Myocyte (in vitro differentiated cells): Measurements from ENCODE around the gene CACNB4. TPM values are rescaled to one million over a fixed set of nuclear protein-coding genes. Genes with fewer than 3 reads are reported as not detected.
"Not testable (repeated sequence)": the region's sequence is repeated elsewhere in the genome, so short reads cannot be mapped to it uniquely, and the experiment has no call there.

Source experiments
- DNase-seq: peaks from one replicate; pipeline ENCODE4 v3.0.0-alpha.2; 2012; ENCODE audit warnings: low read depth
- total RNA-seq: library from RNA; depleted of rRNA; stranded (reverse); fragments of >200 nt; gene quantifications from 2 replicates; pipeline ENCODE4 v1.2.3, GENCODE V29; 2014

Gene CACNB4
- total RNA-seq, 1 donor from 2014 or later, result 0.91 TPM

DNA sequence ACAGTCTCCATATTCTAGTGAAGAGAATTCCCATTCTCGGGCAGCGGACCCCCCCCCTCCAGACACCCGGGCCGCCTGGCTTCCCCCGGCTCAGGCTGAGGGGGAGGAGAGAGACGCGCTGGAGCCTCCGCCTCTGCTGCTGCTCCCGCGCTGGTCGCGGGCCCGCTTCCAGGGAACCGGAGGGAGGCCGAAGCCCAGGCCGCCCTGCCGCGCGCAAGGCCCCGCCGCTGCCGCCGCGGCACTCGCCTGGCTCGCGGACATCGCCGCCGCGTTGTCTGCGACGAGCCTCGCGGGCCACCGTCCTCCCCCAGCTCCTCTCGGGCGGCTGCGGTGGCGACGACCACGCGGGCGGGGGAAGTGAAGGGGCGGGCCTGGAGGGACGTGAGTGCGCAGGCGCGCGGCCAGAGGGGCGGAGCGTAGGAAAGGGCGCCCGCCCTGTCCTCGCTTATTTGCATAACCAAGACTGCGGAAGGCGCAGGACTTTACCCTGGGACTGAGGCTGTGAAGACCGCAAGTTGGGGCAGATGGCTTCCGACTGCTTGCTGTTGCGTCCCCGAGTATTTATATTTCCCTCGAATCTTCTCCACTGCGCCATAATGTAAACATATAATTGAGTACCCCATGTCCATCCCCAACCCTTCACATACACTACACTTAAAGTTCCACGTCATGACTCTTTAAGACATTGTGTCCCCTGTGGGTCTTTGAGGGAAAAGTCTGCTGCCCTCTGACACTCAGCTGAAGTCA is 270.5 kb downstream of the CACNB4 start, which contains the start of gene ARL5A:
Gene ARL5A (minus strand): TSS at position 279 of the 747 bp plus-strand sequence. CDS start 245 bp downstream, at position 34.
- DNase-seq, result peak; percentile 95

DNA sequence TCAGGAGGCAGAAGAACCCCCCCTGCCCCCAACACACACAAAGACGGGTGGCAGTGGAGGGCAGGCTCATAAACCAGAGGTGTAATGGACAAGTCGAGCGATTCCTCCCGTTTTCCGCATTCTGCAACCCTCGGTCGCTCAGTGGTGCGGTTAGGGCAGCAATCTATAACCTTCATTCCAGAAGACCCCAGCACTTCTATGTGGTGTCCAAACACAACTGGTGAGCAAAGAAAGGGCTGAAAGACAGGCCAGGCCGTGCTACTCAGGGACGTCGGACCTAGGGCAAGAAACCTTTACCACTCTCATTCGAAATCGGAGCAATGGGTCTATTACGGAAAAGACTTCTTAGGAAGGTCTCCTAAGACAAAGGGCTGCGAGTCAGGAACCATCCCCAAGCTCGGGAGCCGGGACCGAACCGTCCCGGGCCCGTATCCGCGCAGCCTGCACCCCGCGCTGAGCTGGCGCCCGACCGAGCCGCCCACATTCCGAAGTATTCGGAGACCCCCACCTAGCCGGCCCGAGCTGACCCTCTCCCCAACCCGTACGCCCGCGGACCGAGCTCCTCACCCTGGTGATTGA is 271.2 kb downstream of the CACNB4 start:
- DNase-seq, result peak; percentile 24

DNA sequence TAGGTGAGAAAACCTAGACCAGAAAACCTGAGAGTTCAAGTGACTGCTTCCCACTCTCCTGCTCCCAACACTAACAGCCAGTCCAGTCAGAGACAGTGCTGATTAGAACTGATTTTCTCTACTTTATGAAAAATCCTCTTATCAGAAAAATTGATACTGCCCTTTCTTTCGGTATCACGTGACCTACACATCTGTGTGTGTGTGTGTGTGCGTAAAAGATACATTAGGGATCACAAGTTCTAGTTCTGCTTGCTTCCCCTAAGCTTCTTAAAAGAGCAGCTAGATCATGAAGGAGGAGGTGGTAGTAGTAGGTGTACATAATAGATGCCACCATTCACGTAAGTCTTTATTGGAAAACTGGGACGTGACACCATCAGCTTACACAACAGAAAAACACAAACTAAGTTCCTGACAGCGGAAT is 272.1 kb downstream of the CACNB4 start:
- DNase-seq, result peak; percentile 5

DNA sequence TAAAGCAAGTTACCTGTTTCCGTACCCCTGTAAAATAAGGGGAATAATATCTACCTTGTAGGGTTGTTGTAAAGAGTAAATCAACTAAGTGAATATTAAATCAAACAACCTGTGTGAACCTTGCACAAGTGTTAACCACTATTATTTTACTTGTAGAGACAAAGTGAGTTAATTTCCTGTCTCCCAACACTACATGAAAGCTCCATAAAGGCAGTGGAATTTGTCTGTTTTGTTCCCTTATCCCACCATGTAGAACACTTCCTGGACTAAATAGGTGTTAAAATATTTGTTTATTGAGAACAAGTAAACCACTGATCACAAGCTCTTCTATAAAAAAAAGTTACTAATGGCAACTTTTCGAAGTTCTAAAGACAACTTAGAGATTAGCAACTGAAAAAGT is 274.0 kb downstream of the CACNB4 start:
- DNase-seq, result no peak

DNA sequence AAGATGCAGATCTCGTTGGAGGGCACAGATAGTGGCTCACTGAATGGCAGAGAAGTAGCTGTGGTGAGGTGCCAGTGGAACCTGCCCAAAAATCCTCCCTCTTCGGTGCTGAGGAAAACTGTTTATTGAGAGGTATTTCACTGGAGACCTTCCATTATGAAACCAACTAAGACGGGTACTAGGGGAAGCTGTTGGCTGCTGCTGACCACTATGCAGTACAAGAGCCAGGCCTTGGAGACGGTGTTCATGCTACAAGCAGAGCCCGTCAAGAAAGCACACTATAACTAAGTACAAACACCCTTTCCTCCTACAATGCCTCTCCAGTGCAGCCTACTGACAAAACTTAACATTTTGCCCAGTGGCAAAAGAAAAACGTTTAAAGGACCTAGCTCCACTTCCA is 275.2 kb downstream of the CACNB4 start:
- no peak for DNase-seq

DNA sequence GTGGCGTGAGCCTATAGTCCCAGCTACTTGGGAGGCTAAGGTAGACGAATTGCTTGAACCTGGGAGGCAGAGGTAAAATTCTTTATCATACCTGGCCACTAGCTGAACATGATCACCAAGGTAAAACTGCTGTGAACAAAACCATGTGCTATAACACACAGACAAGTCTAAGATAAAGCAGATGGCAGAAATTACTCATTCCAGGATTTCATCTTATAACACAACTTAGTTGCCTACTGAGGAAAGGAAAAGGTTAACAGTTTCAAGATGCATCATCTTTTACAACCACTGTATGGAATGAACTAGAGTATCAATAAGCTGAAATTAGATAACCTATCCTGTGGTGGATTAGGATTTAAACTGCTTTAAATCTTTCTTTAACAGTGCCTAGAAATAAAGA is 278.9 kb downstream of the CACNB4 start:
- no peak for DNase-seq

DNA sequence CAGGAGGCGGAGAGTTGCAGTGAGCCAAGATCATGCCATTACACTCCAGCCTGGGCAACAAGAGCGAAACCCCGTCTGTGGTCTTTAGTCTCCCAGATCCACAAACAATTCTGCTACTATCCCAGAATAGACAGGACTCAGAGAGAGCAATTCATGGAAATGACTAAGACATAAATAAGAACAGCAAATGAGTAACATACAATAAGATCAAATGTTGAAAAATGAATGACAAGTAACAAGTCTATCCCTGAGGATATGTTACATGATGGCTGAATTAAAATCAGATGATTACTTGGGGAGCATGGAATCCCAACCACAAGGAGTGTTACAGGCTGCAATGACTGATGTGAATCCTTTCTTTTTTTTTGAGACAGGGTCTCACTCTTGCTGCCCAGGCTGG is 280.9 kb downstream of the CACNB4 start:
- DNase-seq, result peak; percentile 55

DNA sequence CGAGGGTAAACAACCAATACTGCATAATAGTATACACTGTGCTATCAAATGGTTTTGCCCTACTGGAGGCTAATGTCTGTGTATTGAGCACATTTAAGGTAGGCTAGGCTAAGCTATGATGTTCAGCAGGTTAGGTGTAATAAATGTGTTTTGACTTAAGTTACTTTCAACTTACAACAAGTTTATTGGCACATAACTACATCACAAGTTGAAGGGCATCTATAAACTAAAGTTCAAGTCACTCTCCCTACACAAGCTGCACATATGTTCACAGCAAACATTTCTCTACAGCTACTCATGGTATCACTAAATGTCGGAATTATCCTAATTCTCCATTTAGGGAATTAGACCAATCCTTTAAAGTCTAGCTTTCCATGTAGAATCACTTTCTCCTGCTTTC is 282.0 kb downstream of the CACNB4 start:
- no peak for DNase-seq

DNA sequence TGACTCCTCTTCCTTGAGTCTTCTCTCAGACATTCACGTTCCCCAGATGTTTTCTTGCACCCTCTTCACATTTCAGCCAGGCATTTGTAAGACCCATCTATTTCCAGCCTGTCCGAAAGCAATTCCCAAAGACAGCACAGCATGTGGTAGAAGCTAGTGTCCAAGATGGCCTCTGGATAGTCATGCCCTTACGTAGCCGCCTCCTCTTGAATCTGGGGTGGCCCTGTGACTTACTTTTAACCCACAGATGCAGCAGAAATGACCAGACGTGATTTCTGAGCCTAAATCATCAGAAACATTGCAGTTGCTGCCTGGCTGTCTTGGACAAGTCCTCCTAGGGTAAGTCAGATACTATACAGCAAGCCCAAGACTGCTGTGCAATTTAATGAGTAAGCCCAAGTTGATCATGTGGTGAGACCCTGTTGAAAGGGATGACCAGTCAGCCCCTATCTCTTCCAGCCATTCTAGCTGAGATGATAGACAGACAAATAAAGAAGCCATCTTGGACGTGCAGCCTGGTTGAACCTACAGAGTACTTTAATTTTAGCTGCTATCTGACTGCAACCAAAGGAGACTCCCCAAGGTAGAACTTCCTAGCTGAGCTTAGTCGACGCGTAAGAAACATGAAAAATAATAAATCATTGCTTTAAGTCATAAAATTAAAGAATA is 282.9 kb downstream of the CACNB4 start:
- DNase-seq, result no peak

DNA sequence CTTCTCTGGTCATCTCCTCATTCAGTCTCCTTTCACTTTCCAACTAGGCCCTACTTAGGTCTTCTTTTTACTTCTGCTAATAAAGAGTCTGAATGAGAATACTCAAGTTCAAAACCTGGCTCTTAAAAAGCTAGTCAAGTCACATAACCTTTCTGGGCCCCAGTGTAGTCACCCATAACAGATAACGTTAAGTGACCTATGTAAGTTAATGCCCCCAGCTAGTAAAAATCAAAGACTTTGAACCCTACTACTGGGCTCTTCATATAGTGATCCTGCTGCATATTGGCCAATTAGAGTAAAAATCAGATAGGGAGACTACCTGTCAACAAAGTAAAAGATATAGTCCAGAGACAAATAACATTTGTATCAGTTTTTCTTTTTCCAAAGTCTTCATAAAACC is 288.4 kb downstream of the CACNB4 start:
- no peak for DNase-seq

DNA sequence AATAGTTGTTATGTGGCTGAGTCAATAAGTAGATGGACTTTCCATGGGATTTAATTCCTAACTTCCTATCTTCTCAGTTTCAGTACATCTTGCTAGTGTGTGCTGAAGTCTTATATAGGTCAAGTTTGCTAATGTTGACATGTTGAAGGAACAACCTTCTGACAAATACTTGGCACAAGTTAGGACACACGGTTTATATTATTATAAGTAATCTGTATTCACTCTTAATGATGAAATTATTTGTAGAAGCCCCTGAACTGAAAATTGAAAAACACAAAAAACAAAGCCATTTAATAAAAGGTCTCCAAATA is 289.8 kb downstream of the CACNB4 start:
- no peak for DNase-seq

DNA sequence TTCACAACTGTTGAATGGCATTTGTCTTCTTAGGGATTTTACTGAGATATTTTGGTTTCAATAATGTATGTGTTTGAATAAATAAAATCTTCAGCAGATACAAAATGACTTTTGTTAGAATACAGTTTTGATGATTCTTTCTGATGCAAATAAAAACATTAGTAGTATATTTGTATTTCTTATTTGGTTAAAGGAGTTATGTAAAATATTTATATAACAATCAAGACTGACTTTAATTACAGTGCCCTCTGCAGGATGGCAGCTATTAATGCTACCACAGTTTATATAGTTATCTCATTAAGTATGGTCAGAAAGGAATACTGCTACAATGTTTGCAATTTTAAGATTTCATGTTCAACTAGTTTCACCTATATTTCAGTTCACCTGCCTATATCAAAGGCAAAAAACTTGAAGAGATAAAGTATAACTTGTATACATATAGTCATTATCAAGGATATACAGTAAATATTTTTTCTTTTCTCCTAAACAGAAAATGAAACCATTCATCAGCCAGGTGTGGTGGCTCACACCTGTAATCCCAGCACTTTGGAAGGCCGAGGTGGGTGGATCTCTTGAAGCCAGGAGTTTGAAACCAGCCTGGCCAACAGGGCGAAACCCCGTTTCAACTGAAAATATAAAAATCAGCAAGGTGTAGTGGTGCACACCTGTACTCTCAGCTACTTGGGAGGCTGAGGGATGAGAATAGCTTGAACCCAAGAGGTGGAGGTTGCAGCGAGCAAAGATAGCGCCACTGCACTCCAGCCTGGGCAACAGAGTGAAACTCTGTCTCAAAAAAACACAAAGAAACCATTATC is 290.4 kb downstream of the CACNB4 start:
- DNase-seq, result peak; percentile 36

DNA sequence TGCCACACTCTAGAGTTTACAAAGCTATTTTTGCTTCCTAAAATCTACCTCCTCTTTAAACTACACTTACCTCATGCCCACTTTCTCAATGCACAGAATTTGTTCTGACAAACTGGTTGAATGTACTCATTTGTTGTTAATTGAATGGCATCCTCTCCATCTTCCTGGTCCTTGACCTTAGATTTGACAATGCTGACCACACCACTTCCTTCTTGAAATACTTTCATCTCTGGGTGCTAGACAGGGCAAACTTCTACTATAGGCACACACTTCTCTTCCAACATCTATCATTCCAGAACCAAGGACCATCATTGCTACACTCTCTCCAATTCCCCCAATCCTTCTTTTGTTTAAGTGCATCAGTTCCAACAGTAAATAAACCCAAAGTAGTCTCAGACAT is 292.9 kb downstream of the CACNB4 start:
- no peak for DNase-seq

DNA sequence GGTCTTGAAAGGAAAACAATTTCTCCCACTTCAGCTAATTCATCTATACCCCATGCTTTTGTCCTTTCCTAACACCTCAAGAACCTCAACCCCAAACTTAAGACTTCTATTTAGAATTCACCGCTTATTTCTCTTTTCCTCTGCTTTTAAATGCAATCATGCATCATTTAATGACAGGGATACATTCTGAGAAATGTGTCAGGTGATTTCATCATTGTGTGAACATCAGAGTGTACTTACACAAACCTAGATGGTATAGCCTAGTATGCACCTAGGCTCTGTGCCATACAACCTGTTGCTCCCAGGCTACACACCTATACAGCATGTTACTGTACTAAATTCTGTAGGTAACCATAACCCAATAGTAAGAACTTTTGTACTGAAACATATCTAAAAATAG is 293.5 kb downstream of the CACNB4 start:
- DNase-seq, result no peak

DNA sequence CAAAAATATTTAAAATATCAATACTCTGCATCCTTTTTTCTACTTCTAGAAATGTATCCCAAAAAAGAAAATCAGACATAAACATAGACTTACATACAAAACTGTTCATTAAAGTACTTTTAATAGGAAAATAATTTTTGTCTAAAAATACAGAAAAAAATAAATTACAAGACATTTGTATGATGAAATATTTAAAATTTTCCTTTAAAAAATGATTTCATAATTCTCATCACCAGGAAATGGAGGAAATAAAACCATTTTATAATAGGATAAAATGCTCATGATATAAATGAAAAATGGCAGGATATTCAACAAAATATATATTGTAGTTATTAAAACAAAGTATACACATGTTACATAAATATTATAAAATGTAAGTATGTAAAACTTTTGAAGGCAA is 295.0 kb downstream of the CACNB4 start:
- no peak for DNase-seq

DNA sequence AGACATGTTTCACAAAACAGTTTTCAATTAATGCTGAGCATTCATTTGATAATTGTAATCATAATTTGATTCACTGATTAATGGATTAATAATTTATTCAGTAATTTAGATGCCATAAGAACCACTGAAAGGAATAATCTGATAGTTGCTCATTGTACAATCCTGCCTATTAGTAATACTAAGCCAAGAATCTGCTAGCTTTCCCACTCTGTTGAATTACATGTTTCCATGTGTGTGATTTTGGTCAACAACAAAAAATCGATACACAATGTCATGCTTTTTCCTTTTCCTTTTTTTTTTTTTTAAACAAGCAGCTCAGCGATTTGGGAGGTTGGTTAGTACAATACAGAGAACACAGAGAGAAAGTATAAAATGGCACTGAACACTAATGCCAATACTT is 296.5 kb downstream of the CACNB4 start:
- no peak for DNase-seq

DNA sequence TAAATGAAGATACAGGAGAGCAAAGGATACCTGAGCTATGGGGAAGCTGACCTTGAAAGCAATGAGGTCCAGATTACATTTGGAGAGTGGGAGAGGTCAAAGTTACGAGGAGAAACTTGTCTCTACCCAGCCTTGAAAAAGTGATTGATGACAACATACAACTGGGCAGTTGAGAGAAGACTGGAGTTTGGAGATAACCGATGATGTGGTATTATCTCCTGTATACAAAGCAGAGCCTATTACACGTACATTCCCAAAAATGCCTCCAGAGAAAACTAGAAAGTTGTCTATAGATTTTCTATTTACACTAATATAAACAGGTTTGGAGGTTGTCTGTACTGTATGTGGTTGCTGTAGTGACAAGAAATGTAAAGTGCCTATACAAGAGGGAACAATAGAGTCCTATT is 299.0 kb downstream of the CACNB4 start:
- no peak for DNase-seq

DNA sequence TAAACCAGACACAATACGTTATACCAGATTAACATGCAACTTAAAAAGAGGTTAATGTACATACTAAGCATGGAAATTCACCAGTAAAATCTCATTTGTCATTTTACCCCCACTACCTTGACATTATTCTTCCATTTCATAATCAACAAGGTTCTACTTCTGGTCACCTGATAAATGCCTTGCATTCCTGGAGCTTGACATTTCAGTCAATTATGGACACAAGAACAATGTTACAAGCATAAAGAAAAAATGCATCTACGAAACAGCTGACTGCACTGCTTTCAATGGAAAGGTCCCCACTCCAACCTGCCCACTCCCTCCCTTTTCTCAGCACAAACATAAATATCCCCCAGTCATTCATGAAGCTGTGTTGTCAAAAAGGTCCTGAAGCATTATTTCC is 302.1 kb downstream of the CACNB4 start:
- DNase-seq, result no peak

DNA sequence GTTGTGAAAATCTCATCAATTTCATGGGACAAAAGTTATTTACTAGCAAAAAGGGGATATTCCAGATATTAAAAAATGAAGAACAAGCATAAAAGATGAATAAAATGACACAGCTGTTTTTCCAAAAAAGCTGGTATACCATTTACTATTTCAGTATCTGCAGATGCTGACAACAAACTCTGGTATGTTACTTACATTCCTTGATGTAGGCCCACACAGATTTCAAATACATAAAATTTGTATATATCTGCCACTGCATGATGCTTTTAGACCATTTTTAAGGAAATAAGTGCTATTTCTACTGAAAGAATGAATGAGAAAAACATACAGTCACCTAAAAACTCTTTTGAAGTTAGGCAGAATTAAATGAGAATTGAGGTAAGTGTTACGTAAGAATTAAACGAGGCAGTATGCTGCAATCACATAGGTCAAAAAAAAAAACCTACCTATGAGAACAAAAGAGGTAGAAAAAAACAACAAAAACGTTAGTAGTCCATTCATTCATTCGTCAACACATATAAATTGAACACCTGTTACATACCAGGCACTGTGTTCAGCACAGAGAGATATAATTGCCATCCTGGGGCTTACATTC is 303.1 kb downstream of the CACNB4 start:
- no peak for DNase-seq

DNA sequence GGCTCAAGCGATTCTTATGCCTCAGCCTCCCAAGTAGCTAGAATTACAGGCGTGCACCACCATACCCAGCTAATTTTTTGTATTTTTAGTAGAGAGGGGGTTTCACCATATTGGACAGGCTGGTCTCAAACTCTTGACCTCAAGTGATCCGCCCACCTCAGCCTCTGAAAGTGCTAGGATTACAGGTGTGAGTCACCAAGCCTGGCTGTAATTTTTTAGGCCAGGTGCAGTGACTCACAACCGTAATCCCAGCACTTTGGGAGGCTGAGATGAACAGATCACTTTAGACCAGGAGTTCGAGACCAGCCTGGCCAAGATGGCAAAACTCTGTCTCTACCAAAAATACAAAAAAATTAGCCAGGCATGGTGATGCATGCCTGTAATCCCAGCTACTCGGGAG is 304.4 kb downstream of the CACNB4 start:
- DNase-seq, result not testable (repeated sequence)

DNA sequence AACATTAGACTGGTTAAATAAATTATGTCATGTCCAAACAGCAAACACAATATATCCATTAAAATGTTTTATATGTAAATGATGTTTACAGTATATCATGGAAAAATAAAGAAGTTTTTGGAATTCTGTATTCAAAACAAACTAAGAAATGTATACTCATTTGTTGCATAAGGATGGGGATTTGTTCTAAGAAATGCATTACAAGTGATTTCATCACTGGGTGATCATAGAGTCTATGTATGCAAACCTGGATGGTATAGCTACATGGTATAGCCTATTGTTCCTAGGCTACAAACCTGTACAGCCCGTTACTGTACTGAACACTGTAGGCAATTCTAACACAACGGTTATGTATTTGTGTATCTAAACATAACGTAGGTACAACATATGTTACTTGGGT is 305.7 kb downstream of the CACNB4 start:
- no peak for DNase-seq
